ENCODE data around the gene AGGF1.

- TF ChIP-seq CTCF (IDR thresholded peaks at IDR 0.05; ENCODE audit: borderline replicate concordance, extremely low read depth, low read length, poor library complexity, severe bottlenecking) (no peak), EZH2 (IDR thresholded peaks at IDR 0.05; ENCODE audit: borderline replicate concordance, low read depth, low read length, severe bottlenecking) (no peak)
Measured at GRCh38 chr5:77011498-77011897, 18.7 kb upstream of the AGGF1 start.
